ENCODE results near the gene FYTTD1.

DNA sequence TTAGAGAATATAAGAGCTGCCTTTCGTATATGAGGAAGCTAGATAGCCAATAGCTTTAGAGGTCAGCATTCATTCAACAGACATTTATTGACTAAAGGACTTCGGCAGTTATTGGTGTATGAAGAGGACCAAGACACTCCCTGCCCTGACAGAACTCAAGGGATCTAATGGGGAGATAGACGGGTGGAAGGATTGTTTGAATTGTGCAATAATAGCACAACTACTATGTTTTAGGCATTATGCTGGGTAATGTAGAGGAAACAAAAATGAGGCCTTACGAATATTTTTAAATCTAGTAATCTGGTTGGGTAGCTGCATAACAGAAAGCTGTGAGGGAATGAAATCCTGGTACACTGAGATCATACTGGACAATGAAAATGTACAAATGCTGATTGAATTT lies 46.4 kb downstream of the FYTTD1 start:
- TF ChIP-seq, protein P1, sequence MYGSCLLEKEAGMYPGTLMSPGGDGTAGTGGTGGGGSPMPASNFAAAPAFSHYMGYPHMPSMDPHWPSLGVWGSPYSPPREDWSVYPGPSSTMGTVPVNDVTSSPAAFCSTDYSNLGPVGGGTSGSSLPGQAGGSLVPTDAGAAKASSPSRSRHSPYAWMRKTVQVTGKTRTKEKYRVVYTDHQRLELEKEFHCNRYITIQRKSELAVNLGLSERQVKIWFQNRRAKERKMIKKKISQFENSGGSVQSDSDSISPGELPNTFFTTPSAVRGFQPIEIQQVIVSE (CRISPR knock-in tag; IDR thresholded peaks at IDR 0.05; ENCODE audit: borderline replicate concordance): no peak
- TF ChIP-seq, protein P2, sequence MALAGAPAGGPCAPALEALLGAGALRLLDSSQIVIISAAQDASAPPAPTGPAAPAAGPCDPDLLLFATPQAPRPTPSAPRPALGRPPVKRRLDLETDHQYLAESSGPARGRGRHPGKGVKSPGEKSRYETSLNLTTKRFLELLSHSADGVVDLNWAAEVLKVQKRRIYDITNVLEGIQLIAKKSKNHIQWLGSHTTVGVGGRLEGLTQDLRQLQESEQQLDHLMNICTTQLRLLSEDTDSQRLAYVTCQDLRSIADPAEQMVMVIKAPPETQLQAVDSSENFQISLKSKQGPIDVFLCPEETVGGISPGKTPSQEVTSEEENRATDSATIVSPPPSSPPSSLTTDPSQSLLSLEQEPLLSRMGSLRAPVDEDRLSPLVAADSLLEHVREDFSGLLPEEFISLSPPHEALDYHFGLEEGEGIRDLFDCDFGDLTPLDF (CRISPR knock-in tag; IDR thresholded peaks at IDR 0.05): no peak
- TF ChIP-seq, protein P3, sequence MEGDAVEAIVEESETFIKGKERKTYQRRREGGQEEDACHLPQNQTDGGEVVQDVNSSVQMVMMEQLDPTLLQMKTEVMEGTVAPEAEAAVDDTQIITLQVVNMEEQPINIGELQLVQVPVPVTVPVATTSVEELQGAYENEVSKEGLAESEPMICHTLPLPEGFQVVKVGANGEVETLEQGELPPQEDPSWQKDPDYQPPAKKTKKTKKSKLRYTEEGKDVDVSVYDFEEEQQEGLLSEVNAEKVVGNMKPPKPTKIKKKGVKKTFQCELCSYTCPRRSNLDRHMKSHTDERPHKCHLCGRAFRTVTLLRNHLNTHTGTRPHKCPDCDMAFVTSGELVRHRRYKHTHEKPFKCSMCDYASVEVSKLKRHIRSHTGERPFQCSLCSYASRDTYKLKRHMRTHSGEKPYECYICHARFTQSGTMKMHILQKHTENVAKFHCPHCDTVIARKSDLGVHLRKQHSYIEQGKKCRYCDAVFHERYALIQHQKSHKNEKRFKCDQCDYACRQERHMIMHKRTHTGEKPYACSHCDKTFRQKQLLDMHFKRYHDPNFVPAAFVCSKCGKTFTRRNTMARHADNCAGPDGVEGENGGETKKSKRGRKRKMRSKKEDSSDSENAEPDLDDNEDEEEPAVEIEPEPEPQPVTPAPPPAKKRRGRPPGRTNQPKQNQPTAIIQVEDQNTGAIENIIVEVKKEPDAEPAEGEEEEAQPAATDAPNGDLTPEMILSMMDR (IDR thresholded peaks at IDR 0.05): no peak
- TF ChIP-seq, protein P4, sequence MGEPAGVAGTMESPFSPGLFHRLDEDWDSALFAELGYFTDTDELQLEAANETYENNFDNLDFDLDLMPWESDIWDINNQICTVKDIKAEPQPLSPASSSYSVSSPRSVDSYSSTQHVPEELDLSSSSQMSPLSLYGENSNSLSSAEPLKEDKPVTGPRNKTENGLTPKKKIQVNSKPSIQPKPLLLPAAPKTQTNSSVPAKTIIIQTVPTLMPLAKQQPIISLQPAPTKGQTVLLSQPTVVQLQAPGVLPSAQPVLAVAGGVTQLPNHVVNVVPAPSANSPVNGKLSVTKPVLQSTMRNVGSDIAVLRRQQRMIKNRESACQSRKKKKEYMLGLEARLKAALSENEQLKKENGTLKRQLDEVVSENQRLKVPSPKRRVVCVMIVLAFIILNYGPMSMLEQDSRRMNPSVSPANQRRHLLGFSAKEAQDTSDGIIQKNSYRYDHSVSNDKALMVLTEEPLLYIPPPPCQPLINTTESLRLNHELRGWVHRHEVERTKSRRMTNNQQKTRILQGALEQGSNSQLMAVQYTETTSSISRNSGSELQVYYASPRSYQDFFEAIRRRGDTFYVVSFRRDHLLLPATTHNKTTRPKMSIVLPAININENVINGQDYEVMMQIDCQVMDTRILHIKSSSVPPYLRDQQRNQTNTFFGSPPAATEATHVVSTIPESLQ (CRISPR knock-in tag; IDR thresholded peaks at IDR 0.05): no peak
- TF ChIP-seq NR2C2 (CRISPR knock-in tag; IDR thresholded peaks at IDR 0.05): no peak
- no peak for TF ChIP-seq ZNF219 (CRISPR knock-in tag; IDR thresholded peaks at IDR 0.05; ENCODE audit: borderline replicate concordance)
- no peak for TF ChIP-seq JUN (CRISPR knock-in tag; IDR thresholded peaks at IDR 0.05)
- no peak for TF ChIP-seq TEAD4 (CRISPR knock-in tag; IDR thresholded peaks at IDR 0.05)
- TF ChIP-seq ZNF138 (CRISPR knock-in tag; conservative IDR thresholded peaks at IDR 0.05): no peak
